Measurements from ENCODE around the gene LHPP.
"Not testable (repeated sequence)": the region's sequence is repeated elsewhere in the genome, so short reads cannot be mapped to it uniquely, and the experiment has no call there.

The LHPP gene

DNA sequence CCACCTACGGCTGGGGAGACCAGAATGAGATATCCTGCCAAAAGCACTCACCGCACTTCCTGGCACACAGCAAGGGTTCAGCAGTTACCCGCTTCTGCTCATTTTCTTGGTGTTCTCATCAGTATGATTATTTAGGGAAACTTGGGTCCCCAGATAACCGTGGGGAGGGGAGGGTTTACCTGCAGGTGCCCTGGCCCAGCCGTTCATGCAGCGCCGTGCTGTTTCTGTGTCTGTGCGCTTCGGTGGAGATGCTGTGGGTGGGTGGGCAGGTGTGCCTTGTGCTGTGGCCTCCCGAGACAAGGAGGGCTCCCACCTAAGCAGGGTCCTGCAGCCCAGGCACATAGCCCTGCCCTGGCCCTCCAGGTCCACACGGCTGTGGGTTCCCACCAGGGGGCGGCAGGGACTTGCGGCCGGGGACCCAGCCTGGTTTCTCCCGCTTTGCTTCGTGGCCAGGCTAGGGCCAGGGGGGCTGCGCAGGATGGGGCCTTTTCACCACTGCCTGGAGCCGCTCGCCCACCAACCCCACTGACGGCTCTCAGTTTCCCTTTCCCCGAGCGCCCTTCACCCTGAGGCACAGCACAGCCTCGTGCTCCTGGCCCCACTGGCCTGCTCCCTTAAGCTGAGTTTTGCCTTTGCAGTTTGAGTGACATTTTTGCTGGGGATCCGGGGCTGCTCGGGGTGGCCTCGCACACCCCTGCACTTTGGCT is 78.5 kb downstream of the LHPP start:
- peak; percentile 70 for DNase-seq

DNA sequence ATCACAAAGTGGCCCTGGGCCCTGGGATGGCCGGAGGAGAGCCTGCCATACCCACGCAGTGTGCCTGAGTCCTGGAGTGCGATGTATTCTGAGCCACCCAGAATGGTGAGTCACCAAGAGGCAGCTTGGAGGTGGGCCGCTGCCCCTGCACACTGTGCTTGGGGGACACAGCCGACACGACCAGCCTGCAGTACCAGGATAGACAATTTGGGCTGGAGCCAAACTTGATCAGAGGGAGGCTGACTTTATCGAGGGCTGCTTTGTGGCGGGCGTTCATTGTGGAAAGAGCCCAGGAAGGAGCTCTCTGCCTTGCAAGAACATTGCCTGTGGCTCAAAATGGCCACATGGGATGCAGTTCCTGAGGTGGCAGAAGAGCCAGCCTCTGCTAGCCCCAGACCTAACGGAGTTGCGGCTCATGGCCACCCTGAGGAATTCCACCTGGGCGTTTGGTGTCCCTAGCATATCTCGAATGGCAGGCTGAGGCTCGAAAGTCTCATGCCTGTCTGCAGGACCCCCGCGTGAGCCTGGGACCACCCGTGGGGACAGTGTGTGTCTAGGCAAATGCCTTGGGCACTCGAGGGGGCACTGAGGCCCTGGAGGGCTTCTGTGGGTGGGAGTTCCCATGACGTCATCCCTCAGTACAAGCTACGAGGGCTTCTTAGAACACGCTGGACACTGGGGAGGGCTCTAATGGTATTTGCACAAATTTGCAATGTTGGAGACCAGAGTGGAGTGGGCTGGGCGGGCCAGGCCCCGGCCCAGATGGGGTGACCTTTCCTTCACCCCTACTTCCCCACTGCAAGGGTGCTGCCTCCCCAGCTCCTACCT is 79.7 kb downstream of the LHPP start:
- DNase-seq, result no peak

DNA sequence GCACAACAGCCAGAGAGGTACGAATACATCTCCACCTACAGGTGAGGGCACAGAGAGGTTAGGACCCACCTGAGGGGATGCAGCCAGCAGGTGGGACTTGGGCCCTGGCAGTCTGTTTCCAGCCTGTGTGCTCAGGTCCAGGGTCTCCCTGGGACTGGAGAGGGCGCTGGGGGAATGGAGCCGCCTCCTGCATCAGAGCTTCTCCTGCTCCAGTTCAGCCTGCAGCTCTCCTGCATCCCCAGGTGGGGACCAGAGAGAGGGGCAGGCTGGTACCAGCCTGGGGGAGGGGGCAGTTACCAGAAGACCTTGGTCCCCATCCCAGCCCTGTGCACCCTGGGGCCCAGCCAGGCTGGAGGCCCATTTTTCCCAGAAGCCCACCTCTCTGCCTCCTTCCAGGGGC is 80.7 kb downstream of the LHPP start:
- DNase-seq, result no peak

DNA sequence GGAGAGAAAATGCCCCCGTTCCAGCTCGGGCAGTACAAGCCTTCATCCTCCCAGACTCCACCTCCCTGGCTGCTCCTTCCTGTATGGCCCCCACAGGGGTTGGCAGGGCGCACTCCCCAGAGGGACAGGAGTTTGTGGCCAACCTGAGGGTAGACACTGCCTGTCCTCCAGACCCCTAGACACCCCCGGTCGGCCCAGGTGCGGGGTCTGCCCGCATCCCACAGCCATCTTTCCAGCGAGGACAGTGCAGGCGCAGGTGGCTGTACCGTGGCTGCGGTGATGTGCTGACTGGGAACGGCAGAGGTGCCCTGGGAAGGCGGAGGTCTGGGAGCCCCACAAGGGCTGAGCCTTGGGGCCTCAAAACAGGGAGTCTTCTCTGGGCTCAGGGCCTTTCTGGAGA is 81.5 kb downstream of the LHPP start:
- no peak for DNase-seq

DNA sequence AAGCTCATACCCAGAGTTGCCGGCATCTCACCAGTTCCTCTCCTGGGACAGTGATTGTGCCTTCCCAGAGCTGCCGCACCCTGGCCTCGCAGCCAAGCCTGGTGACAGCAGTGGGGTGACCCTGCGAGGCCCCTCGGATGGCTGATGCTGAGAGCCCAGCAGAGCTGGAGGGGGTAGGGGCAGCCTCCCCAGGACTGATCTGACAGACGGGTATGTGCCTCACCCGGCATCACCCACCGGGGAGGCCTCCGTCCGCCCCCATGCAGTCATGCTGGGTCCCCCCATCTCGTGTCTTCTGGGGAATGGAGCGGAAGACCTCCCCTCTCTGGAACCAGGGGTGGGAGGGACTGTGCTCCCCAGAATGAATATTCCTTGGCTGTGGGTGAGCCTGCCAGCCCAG is 82.3 kb downstream of the LHPP start:
- DNase-seq, result no peak

DNA sequence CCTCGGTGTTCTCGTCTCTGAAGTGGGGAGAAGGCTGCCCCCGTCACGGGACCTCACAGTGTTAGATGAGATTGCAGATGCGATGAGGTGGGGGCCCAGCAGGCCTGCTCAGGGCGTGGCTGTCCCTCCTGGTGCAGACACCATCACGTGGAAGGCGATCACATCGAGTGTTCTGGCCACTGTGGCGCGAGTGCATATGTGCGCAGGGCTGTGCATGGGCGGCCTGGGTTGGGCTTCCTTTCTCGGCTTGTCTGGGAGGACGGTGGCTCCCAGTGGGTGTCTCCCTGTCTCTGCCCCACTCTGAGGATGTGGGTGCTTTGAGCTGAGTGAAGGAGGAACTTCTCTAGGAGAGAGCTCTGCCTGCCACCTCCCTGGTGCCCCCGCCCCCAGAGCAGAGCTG is 83.1 kb downstream of the LHPP start:
- DNase-seq, result no peak

DNA sequence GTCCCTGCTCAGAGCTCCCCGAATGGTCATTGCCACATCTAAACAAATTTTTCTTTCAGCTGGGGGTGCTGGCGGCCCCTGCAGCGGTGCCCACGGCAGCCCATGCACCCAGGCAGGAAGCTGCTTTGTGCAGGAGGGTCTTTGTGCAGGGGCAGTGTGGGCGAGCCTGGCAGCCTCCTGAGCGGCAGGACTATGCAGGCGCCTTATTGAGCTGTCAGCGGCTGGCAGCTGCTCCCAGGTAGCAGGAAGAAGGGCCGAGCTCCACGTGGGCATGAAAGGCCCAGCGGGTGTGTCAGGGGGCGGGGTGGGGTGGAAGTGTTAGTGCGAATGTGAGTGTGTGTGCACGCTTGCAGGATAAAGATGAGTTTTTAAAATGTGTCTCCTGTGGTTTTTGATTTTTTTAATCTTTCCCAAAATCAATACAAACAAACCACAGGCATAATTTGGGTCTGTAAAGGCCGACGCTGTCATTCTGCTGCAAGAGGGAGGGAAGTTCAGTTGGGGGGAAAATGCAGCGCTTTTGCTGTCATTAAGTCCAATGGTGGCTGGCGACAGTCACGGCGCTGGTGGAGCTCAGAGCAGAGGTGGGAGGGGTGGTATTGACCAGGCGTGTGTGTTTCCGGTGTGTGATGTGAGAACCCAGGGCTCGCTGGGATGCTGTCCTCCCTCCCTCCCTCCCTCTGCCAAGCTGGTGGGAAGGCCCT is 83.9 kb downstream of the LHPP start:
- peak; percentile 25 for DNase-seq

DNA sequence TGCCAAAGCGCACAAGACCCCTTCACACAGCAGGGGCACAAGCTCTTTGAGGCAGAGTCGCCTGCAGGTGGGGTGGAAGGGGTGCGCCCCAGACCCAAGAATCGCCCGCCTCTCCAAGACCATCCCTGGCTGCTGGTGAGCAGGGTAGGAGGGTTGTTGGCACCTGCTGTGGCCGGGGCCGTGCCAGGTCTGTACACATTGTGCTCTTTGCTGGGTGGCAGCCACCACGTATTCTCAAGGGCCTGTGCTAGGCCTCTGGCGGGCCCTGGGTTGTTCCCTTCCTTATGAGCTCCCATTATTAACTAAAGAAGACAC is 84.4 kb downstream of the LHPP start:
- no peak for DNase-seq

DNA sequence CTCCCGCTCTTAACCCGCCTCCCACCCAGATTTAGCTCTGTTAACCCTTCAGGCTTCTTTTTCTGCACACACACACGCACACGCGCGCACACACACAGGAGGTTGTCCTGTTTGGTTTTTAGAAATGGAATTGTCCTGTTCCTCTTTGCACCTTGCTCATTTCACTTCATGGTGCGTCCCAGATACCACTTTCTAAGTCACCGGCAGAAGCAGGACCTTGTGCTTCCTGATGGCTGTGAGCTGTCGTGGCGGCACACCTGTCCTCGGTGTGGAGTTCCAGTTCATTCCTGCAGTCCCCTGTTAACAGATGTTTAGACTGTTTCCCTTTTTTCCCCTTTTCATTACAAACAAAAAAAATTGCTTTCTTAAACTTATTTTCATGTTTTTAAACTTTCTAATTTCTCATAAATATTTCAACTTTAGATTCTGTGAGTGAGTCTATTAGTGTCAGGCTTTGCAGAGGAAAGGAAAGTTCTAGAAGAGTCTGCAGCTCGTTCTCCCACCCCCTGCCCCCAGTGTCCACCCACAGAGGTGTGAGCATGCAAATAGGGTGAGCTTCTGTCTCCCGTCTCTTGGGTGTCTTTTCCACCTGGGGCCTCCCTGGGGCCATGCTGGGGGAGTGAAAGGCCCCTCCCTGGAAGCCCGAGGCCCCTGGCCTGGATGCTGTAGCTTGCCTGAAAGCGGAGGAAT is 85.5 kb downstream of the LHPP start:
- DNase-seq, result no peak

DNA sequence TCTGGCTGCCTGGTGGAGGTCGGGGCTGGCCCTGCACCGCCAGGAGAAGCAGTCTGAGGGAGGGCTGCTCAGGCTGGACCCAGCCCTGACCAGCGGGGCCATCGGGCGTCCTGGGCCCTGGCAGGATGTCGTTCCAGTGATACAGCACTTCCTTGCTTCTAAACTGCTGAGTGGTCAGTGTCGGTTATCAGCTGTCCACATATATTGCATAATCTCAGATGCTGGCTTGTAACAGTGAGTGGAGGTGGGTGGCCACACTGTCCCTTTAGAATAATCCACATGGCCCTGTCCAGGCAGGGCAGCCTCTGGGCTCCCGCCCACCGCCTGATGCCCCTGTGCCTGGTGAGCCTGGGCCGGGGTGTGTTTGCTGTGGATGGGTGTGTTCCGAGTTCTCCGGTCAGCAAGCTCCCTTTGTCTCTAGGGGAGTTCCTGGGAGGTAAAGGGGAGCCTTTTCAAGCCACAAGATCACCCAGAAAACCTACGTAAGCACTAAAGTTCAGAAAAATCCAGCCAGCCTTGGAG is 86.1 kb downstream of the LHPP start:
- DNase-seq, result no peak

DNA sequence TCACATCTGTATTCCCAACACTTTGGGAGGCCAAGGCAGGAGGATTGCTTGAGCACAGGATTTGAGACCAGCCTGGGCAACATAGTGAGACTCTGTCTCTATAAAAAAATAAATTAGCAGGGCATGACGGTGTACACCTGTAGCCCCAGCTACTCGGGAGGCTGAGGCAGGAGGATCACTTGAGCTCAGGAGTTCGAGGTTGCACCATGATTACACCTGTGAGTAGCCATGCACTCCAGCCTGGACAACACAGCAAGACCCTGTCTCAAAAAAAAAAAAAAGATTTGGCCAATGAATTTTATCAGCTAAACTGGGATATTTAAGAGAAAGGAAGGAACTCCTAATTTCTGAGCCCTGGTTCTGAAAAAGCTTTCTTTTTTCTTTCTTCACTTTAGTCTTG is 87.5 kb downstream of the LHPP start:
- DNase-seq, result not testable (repeated sequence)

DNA sequence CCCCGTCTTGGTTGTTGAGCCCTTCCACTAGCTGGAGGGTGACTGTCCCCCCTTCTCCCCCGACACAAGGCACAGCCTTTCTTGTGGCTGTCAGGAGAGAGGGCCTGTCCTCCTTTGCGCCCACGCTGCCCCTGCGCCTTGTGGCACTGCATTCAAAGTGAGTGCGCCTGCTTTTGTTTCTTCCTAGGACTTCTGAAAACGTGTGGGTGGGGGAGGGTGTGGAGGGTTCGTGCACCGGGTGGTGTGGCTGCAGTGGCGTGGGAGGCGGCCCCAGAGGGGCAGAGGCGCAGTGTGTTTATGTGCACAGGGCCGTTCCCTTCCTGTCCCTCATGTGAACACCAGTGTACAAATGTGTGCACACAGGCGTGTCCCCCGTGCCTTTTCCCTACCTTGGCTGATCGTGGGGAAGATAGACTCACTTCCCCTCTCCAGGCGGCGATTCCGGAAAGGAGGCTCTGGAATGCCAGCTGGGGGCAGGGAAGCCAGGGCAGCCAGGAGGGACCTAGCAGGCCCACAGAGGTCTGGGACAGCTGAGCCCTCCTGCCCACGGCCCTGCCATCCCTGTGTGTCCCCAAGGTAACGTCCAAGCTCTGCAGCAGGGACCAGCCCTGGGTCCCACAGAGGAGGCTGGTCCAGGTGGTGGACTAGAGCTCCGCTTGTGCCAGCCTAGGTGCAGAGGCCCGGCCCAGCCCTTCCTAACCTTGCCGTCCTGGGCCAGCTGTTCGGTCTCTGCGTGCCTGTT is 88.8 kb downstream of the LHPP start:
- DNase-seq, result no peak

DNA sequence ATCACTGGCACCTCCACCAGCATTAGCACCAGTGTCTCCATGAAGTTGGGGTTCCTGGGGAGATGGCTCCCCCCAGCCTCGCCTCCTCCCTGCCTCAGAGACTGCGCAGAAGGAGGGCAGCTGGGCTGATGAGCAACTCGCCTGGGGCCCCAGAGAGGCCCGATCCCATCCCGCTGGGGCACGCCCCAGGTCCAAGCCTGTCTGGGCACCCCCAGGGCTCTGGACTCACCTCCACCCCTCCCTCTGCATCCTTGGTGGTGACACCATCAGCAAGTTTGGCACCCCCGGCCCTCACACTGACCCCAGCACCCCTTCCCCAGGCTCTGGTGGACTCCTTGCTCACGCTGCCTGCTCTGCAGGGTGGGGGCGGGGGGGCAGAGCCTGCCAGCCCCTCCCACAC is 89.5 kb downstream of the LHPP start:
- DNase-seq, result no peak

DNA sequence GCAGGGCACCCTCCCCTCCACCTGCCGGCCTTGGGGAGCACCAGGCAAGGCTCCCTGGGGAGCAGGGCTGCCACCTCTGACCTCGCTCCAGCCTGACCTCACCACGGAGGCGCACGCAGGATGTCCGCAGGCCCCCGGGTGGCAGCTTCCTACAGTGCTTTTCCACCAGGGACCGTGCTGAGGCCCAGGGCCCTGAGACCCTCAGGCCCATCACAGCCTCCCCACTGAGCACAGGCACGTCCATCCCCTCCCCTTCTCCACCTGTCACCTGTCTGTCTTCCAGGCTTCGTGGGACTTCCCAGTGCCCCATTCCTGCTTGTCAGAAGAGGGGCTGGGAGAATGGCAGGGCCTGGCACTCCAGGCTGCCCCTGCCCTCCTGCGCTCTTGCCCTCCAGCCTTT is 90.1 kb downstream of the LHPP start:
- no peak for DNase-seq

DNA sequence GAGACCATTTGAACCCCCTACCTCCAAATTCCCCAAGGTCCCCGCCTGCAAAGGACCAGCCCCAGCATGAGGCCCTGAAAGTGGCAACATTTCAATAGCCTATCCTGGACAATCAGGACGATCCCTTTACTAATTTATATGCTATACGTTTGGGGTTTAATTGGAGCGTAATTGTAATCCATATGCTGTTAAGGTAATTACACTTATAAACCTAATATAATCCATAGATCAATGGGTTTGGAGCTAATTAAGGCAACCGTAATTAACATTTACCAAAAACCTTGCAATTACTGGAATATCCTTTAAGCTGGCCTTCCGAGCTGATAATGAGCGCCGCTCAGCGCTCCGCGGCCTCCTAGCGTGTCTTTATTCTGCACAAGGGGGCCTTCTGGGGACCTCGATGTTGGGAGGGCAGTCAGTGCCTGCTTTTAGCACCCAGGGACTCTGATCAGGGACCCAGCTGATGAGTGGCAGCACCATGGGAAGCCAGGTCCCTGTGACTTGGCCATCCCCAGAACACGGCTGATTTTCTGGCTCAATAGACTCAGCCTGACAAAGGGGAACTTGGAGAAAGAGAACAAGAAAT is 91.2 kb downstream of the LHPP start:
- no peak for DNase-seq

DNA sequence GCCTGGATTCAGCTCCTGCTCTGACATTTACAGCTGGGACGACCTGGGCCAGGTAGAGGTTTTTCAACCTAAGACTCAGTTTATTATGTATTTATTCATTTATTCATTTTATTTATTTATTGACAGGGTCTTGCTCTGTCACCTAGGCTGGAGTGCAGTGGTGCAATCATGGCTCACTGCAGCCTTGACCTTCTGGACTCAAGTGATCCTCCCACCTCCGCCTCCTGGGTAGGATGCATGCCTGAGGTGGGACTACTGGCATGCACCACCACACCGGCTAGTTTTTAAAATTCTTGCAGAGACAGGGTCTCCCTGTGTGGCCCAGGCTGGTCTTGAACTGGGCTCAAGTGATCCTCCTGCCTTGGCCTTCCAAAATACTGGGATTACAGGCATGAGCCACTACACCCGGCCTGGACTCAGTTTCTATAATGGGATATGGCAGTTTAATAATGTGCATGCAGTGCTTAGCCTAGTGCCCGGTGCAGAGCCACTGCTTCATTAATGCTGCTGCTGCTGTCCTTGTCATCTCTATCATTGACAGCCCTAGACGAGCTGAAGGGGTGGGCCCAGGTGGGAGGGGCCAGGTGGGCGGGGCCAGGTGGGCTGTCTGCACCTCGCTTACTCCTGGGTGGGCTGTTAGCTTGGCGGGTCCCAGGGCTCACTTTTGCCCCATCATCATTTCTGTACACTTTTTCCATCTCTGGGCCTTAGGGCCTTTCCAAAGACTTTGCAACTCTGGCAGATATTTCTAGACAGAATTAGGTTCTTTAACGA is 92.6 kb downstream of the LHPP start:
- no peak for DNase-seq

DNA sequence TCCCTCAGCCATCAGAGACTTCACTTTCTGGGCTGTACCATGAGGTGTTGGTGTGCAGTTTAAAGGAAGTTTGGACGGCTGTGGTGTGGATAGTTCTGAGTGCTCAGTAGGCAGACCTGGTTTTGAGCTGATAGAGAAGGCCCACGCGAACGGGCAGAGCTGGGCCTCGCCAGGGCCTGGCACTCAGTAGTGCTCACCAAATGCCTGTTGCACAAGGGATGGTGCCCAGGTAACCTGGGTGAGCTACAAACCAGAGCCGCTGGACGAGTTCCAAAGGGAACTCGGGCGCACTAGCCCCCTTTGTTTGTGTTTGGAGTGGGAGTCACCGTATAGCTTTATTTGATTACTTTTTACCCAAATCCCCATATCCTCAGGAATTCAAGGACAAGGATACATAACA is 95.5 kb downstream of the LHPP start:
- DNase-seq, result no peak

DNA sequence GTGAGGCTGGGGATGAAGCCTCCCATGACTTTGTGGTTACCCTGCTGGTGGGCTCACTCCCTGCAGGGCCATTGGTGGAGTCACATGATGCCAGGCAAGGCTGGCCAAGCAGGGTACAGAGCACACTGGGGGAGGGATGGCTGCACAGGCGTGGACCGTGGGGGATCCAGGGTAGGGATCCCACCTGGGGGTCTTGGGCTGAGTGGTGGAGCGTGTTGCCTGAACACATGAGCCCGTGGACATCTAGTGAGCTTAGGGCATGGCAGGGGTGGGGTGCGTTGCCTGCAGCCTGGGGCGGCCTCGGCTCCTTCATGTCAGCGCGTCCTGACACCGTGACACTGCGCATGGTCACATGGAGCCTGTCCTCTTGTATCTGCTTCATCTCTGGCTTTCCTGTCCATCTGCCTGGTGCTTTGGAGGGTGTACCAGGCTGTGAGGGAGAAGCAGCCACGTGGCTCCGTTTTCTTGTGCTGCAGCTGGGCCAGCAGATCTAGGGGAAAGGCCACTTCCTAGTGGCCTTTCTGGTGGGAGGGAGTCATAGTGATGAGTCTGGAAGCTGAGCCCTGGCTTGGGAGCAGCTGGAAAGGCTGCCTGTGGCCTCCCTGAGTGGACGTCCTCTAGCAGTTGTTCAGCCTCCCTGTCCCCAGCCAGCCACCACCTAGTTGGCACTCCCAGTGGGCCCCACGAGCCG is 96.2 kb downstream of the LHPP start:
- DNase-seq, result no peak

DNA sequence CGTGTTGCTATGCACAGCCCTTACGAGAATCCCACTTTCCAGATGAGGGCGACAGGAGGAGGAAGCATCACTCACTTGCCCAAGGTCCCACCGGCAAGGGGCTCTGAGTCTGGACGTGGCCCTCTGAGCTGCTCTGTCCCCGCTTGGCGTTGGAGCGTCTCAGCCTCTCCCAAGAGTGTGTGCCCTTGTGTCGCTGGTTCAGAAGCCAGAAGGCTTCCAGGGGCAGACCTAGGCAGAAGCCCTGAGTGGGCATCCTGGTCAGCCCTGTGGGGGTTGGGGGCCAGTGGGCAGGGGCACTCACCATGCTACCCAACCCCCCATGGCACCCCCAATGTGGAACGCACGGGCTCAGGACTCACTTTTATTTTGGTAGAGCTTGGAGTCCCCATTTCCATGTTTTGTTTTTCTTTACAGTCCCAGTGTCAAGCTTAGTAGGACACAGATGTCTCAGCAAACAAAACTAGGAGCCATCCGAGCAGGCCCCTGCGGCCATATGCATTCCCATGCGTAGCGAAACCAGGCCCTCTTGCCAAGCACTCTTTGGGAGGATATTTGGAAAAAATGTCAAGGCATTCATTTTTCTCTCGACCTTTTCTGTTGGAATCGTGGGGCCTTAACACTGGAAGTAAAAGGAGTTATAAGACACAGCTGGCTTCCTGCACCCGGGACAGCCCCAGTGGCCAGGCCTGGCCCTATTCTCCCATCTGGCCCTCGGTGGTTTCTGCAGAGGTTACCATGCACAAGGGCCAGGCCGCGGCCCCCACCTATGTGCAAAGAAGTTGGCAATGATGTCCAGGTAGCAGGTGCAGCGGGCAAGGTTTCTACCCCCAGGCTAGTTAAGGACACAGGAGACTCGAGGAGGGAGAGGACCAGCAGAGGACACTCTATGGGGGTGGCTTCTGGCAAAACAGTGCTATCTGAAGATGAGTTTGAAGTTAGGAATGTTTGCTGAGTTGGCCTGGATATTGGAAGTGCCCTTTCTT is 97.0 kb downstream of the LHPP start:
- DNase-seq, result no peak
